Mammary epithelial cell (primary cell): ENCODE results near the gene PDCD11.

Experiments
- EZH2 ChIP-seq: IDR thresholded peaks from 2 replicates; pipeline ENCODE4 v1.6.1; 2012; ENCODE audit warnings: low read length, inconsistent platforms, borderline replicate concordance
- TF ChIP-seq, protein P1 (sequence below), 2 donors: IDR thresholded peaks in 1 of 2; conservative IDR thresholded peaks in 1 of 2; 2 replicates each; pipeline ENCODE4 v1.5.1; 2011 to 2012; ENCODE audit warnings: inconsistent platforms in 2 of 2, low read length in 2 of 2, mild to moderate bottlenecking in 2 of 2, control low read depth in 1 of 2, low read depth in 1 of 2; ENCODE audit not compliant: insufficient read depth in 1 of 2; ENCODE audit errors: extremely low read depth in 1 of 2

DNA sequence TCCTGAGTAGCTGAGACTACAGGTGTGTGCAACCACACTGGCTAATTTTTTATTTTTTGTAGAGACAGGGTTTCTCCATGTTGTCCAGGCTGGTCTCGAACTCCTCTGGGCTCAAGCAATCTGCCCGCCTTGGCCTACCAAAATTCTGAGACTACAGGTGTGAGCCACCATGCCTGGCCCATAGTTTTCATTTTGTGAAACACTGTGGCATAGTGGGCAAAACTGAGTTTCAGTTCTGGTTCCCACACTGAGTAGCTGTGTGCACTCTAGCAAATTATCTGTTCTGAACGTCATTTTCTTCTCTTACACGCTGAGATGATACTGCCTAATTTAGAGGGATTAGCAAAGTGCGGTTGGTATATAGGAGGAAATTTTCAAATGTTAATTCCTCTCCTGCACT, 13.7 kb upstream of the PDCD11 start:
- TF ChIP-seq, protein P1, sequence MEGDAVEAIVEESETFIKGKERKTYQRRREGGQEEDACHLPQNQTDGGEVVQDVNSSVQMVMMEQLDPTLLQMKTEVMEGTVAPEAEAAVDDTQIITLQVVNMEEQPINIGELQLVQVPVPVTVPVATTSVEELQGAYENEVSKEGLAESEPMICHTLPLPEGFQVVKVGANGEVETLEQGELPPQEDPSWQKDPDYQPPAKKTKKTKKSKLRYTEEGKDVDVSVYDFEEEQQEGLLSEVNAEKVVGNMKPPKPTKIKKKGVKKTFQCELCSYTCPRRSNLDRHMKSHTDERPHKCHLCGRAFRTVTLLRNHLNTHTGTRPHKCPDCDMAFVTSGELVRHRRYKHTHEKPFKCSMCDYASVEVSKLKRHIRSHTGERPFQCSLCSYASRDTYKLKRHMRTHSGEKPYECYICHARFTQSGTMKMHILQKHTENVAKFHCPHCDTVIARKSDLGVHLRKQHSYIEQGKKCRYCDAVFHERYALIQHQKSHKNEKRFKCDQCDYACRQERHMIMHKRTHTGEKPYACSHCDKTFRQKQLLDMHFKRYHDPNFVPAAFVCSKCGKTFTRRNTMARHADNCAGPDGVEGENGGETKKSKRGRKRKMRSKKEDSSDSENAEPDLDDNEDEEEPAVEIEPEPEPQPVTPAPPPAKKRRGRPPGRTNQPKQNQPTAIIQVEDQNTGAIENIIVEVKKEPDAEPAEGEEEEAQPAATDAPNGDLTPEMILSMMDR (conservative IDR thresholded peaks at IDR 0.05 in 1 of 2, IDR thresholded peaks at IDR 0.05 in 1 of 2; ENCODE audit: extremely low read depth in 1 of 2, insufficient read depth in 1 of 2, low read depth in 1 of 2, low read length in 2 of 2), result no peak
- no peak for TF ChIP-seq EZH2
